GM23338 (cell line): ENCODE results near the gene SLC6A7. TPM values are rescaled to one million over a fixed set of nuclear protein-coding genes. Genes with fewer than 3 reads are reported as not detected.

Source experiments
- ATAC-seq: fragments of 200-7000 bp; cut with Tn5 transposase; 3 replicates; pipeline ENCODE4 v1.9.1; 2020
- DNase-seq: peaks from one replicate; pipeline ENCODE4 v3.0.0-alpha.2; 2015; ENCODE audit warnings: low spot score
- H2AFZ ChIP-seq: fragments of 200-600 bp; sonication (generic); 2 replicates; pipeline ENCODE4 v1.8.0; 2016; ENCODE audit warnings: antibody characterized with exemption, mild to moderate bottlenecking, moderate library complexity
- H3F3A ChIP-seq: fragments of 200-600 bp; sonication (generic); replicated peaks from 2 replicates; pipeline ENCODE4 v1.8.0; 2017; ENCODE audit warnings: antibody characterized with exemption, mixed run types, low read depth
- H3K27ac ChIP-seq: fragments of 200-600 bp; sonication (generic); 2 replicates; pipeline ENCODE4 v1.6.1; 2016; ENCODE audit warnings: low read depth
- H3K27me3 ChIP-seq: fragments of 200-600 bp; sonication (generic); 2 replicates; pipeline ENCODE4 v1.8.0; 2016; ENCODE audit warnings: mild to moderate bottlenecking, mixed run types, moderate library complexity; ENCODE audit not compliant: insufficient read depth
- H3K36me3 ChIP-seq: fragments of 200-600 bp; sonication (generic); 2 replicates; pipeline ENCODE4 v1.8.0; 2016; ENCODE audit warnings: mild to moderate bottlenecking; ENCODE audit not compliant: insufficient read depth
- H3K4me1 ChIP-seq: fragments of 200-600 bp; sonication (generic); 2 replicates; pipeline ENCODE4 v1.8.0; 2016; ENCODE audit warnings: mild to moderate bottlenecking, moderate library complexity; ENCODE audit not compliant: insufficient read depth
- H3K4me2 ChIP-seq: fragments of 200-600 bp; sonication (generic); 2 replicates; pipeline ENCODE4 v1.7.1; 2017; ENCODE audit warnings: mixed run types
- H3K4me3 ChIP-seq: fragments of 200-600 bp; sonication (generic); 2 replicates; pipeline ENCODE4 v1.6.1; 2016; ENCODE audit warnings: mixed run types
- H3K79me2 ChIP-seq: fragments of 200-600 bp; sonication (generic); replicated peaks from 2 replicates; pipeline ENCODE4 v1.8.0; 2017; ENCODE audit warnings: mild to moderate bottlenecking; ENCODE audit not compliant: insufficient read depth
- H3K9me2 ChIP-seq: fragments of 200-600 bp; sonication (generic); 2 replicates; pipeline ENCODE4 v1.8.0; 2017; ENCODE audit not compliant: insufficient read depth
- H4K20me1 ChIP-seq: fragments of 200-600 bp; sonication (generic); replicated peaks from 2 replicates; pipeline ENCODE4 v1.8.0; 2017; ENCODE audit warnings: mild to moderate bottlenecking; ENCODE audit not compliant: insufficient read depth
- H3K27ac Mint-ChIP-seq: 2 replicates; pipeline ENCODE4 v1.8.0; 2020; ENCODE audit warnings: inconsistent platforms, mild to moderate bottlenecking, moderate library complexity, mixed read lengths
- H3K27me3 Mint-ChIP-seq: 3 replicates; pipeline ENCODE4 v1.8.0; 2022; ENCODE audit warnings: low read depth, mild to moderate bottlenecking, moderate library complexity, mixed read lengths, inconsistent platforms; ENCODE audit not compliant: insufficient read depth, poor library complexity
- H3K36me3 Mint-ChIP-seq: 3 replicates; pipeline ENCODE4 v1.8.0; 2021; ENCODE audit warnings: low read depth, mild to moderate bottlenecking, inconsistent platforms, moderate library complexity, mixed read lengths
- H3K4me1 Mint-ChIP-seq: 3 replicates; pipeline ENCODE4 v1.8.0; 2020; ENCODE audit warnings: mild to moderate bottlenecking, inconsistent platforms, mixed read lengths
- H3K4me3 Mint-ChIP-seq: 3 replicates; pipeline ENCODE4 v1.8.0; 2021; ENCODE audit warnings: moderate library complexity, mild to moderate bottlenecking, inconsistent platforms, mixed read lengths
- H3K9me3 Mint-ChIP-seq: 3 replicates; pipeline ENCODE4 v1.8.0; 2020; ENCODE audit warnings: moderate library complexity, mild to moderate bottlenecking, inconsistent platforms, mixed read lengths
- CREB1 ChIP-seq: fragments of 250-450 bp; sonication (Bioruptor Pico); IDR thresholded peaks from 2 replicates; pipeline ENCODE4 v1.5.0; 2020; ENCODE audit warnings: low read depth, mild to moderate bottlenecking, moderate library complexity
- EZH2 ChIP-seq: fragments of 200-600 bp; sonication (generic); IDR thresholded peaks from one replicate; pipeline ENCODE4 v1.8.0; 2017; ENCODE audit warnings: antibody characterized with exemption, mild to moderate bottlenecking, low read depth; ENCODE audit not compliant: unreplicated experiment
- EZH2phosphoT487 ChIP-seq: fragments of 200-600 bp; sonication (generic); IDR thresholded peaks from one replicate; pipeline ENCODE4 v1.8.1; 2018; ENCODE audit warnings: antibody characterized with exemption; ENCODE audit not compliant: unreplicated experiment
- JUNB ChIP-seq: IDR thresholded peaks from one replicate; pipeline ENCODE4 v1.6.1; 2016; ENCODE audit warnings: antibody characterized with exemption; ENCODE audit not compliant: unreplicated experiment
- NANOG ChIP-seq: IDR thresholded peaks from 2 replicates; pipeline ENCODE4 v1.6.1; 2016; ENCODE audit warnings: antibody characterized with exemption, borderline replicate concordance
- POLR2AphosphoS5 ChIP-seq: IDR thresholded peaks from 2 replicates; pipeline ENCODE4 v1.6.1; 2016; ENCODE audit warnings: antibody characterized with exemption, low read depth
- STAT1 ChIP-seq: IDR thresholded peaks from one replicate; pipeline ENCODE4 v1.6.1; 2016; ENCODE audit warnings: antibody characterized with exemption; ENCODE audit not compliant: unreplicated experiment
- ZNF114 ChIP-seq: fragments of 250-450 bp; sonication (Bioruptor Pico); IDR thresholded peaks from 2 replicates; pipeline ENCODE4 v1.5.0; 2020; ENCODE audit warnings: mild to moderate bottlenecking, moderate library complexity
- ZNF331 ChIP-seq: fragments of 250-450 bp; sonication (Bioruptor Pico); IDR thresholded peaks from 2 replicates; pipeline ENCODE4 v1.5.0; 2020; ENCODE audit warnings: low read depth, mild to moderate bottlenecking, moderate library complexity
- polyA plus RNA-seq: library from polyadenylated mRNA; unstranded; fragments of >200 nt; fragmentation: Nextera tagmentation; extraction: Ambion mirVana; gene quantifications from 2 replicates; pipeline ENCODE4 v1.2.1, GENCODE V29; 2016
- total RNA-seq: library from RNA; depleted of rRNA; stranded (reverse); fragments of >200 nt; shearing (Covaris generic); gene quantifications from 2 replicates; pipeline ENCODE4 v1.2.3, GENCODE V29; 2014
- TF ChIP-seq, protein P1 (sequence below): fragments of 250-450 bp; sonication (Bioruptor Pico); IDR thresholded peaks from 2 replicates; pipeline ENCODE4 v1.5.0; 2020; ENCODE audit warnings: mild to moderate bottlenecking, moderate library complexity
- TF ChIP-seq, protein P2 (sequence below): IDR thresholded peaks from 2 replicates; pipeline ENCODE4 v1.6.1; 2016; ENCODE audit warnings: antibody characterized with exemption
- TF ChIP-seq, protein P3 (sequence below): IDR thresholded peaks from one replicate; pipeline ENCODE4 v1.6.1; 2018; ENCODE audit warnings: antibody characterized with exemption; ENCODE audit not compliant: unreplicated experiment
- TF ChIP-seq, protein P4 (sequence below), 2 experiments: fragments of 200-600 bp in 1 of 2; sonication (generic) in 1 of 2; conservative IDR thresholded peaks; 2 replicates each; pipeline versions ENCODE4 v1.5.1 to v1.6.1; 2016 to 2017; ENCODE audit warnings: antibody characterized with exemption in 2 of 2, low read depth in 2 of 2, mild to moderate bottlenecking in 2 of 2, moderate library complexity in 1 of 2

The SLC6A7 gene
- total and polyA plus RNA-seq, 2 experiments from 2014 or later = not detected

DNA sequence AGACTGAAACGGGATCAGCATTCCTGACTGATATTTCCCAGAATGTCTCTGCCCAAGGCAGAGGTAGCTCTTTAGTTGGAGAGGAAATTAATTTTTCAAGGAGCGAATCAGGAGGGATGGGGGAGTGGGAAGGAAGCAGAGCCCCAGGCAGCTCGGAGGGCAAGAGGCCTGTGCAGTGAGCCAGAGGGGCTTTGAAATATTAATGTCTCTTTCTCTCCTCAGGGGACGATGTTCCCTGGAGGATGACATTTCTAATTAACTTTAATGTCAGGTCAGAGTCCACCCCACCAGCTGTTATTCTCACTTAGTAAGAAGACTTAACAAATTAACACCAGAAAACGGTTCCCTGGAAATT is 45.6 kb downstream of the SLC6A7 start:
- no peak overlapping the region for H3K27ac ChIP-seq
- ATAC-seq (no peak), DNase-seq (no peak)
- Mint-ChIP-seq H3K4me1 (no peaks in the 10 kb centered on the region), H3K27ac (no peak overlapping the region), H3K27me3 (peaks cover 1% of the 10 kb centered on the region), H3K36me3 (no peaks in the 10 kb centered on the region), H3K4me3 (no peak overlapping the region), H3K9me3 (no peaks in the 10 kb centered on the region)
- no peaks in the 10 kb centered on the region for H3K9me2 ChIP-seq
- no peaks in the 10 kb centered on the region for H3K79me2 ChIP-seq
- no peaks in the 10 kb centered on the region for H3K36me3 ChIP-seq
- TF ChIP-seq, protein P1, sequence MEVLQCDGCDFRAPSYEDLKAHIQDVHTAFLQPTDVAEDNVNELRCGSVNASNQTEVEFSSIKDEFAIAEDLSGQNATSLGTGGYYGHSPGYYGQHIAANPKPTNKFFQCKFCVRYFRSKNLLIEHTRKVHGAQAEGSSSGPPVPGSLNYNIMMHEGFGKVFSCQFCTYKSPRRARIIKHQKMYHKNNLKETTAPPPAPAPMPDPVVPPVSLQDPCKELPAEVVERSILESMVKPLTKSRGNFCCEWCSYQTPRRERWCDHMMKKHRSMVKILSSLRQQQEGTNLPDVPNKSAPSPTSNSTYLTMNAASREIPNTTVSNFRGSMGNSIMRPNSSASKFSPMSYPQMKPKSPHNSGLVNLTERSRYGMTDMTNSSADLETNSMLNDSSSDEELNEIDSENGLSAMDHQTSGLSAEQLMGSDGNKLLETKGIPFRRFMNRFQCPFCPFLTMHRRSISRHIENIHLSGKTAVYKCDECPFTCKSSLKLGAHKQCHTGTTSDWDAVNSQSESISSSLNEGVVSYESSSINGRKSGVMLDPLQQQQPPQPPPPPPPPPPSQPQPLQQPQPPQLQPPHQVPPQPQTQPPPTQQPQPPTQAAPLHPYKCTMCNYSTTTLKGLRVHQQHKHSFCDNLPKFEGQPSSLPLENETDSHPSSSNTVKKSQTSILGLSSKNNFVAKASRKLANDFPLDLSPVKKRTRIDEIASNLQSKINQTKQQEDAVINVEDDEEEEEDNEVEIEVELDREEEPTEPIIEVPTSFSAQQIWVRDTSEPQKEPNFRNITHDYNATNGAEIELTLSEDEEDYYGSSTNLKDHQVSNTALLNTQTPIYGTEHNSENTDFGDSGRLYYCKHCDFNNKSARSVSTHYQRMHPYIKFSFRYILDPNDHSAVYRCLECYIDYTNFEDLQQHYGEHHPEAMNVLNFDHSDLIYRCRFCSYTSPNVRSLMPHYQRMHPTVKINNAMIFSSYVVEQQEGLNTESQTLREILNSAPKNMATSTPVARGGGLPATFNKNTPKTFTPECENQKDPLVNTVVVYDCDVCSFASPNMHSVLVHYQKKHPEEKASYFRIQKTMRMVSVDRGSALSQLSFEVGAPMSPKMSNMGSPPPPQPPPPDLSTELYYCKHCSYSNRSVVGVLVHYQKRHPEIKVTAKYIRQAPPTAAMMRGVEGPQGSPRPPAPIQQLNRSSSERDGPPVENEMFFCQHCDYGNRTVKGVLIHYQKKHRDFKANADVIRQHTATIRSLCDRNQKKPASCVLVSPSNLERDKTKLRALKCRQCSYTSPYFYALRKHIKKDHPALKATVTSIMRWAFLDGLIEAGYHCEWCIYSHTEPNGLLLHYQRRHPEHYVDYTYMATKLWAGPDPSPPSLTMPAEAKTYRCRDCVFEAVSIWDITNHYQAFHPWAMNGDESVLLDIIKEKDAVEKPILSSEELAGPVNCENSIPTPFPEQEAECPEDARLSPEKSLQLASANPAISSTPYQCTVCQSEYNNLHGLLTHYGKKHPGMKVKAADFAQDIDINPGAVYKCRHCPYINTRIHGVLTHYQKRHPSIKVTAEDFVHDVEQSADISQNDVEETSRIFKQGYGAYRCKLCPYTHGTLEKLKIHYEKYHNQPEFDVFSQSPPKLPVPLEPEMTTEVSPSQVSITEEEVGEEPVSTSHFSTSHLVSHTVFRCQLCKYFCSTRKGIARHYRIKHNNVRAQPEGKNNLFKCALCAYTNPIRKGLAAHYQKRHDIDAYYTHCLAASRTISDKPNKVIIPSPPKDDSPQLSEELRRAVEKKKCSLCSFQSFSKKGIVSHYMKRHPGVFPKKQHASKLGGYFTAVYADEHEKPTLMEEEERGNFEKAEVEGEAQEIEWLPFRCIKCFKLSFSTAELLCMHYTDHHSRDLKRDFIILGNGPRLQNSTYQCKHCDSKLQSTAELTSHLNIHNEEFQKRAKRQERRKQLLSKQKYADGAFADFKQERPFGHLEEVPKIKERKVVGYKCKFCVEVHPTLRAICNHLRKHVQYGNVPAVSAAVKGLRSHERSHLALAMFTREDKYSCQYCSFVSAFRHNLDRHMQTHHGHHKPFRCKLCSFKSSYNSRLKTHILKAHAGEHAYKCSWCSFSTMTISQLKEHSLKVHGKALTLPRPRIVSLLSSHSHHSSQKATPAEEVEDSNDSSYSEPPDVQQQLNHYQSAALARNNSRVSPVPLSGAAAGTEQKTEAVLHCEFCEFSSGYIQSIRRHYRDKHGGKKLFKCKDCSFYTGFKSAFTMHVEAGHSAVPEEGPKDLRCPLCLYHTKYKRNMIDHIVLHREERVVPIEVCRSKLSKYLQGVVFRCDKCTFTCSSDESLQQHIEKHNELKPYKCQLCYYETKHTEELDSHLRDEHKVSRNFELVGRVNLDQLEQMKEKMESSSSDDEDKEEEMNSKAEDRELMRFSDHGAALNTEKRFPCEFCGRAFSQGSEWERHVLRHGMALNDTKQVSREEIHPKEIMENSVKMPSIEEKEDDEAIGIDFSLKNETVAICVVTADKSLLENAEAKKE (CRISPR knock-in tag) = no peak
- TF ChIP-seq NANOG (no peak), CREB1 (no peak), EZH2phosphoT487 (no peak), STAT1 (no peak), ZNF331 (no peak), JUNB (no peak), ZNF114 (CRISPR knock-in tag) (no peak), EZH2 (no peak), POLR2AphosphoS5 (no peak)
- TF ChIP-seq, protein P2, sequence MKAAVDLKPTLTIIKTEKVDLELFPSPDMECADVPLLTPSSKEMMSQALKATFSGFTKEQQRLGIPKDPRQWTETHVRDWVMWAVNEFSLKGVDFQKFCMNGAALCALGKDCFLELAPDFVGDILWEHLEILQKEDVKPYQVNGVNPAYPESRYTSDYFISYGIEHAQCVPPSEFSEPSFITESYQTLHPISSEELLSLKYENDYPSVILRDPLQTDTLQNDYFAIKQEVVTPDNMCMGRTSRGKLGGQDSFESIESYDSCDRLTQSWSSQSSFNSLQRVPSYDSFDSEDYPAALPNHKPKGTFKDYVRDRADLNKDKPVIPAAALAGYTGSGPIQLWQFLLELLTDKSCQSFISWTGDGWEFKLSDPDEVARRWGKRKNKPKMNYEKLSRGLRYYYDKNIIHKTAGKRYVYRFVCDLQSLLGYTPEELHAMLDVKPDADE = no peak
- TF ChIP-seq, protein P3, sequence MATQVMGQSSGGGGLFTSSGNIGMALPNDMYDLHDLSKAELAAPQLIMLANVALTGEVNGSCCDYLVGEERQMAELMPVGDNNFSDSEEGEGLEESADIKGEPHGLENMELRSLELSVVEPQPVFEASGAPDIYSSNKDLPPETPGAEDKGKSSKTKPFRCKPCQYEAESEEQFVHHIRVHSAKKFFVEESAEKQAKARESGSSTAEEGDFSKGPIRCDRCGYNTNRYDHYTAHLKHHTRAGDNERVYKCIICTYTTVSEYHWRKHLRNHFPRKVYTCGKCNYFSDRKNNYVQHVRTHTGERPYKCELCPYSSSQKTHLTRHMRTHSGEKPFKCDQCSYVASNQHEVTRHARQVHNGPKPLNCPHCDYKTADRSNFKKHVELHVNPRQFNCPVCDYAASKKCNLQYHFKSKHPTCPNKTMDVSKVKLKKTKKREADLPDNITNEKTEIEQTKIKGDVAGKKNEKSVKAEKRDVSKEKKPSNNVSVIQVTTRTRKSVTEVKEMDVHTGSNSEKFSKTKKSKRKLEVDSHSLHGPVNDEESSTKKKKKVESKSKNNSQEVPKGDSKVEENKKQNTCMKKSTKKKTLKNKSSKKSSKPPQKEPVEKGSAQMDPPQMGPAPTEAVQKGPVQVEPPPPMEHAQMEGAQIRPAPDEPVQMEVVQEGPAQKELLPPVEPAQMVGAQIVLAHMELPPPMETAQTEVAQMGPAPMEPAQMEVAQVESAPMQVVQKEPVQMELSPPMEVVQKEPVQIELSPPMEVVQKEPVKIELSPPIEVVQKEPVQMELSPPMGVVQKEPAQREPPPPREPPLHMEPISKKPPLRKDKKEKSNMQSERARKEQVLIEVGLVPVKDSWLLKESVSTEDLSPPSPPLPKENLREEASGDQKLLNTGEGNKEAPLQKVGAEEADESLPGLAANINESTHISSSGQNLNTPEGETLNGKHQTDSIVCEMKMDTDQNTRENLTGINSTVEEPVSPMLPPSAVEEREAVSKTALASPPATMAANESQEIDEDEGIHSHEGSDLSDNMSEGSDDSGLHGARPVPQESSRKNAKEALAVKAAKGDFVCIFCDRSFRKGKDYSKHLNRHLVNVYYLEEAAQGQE = no peak
- TF ChIP-seq, protein P4, sequence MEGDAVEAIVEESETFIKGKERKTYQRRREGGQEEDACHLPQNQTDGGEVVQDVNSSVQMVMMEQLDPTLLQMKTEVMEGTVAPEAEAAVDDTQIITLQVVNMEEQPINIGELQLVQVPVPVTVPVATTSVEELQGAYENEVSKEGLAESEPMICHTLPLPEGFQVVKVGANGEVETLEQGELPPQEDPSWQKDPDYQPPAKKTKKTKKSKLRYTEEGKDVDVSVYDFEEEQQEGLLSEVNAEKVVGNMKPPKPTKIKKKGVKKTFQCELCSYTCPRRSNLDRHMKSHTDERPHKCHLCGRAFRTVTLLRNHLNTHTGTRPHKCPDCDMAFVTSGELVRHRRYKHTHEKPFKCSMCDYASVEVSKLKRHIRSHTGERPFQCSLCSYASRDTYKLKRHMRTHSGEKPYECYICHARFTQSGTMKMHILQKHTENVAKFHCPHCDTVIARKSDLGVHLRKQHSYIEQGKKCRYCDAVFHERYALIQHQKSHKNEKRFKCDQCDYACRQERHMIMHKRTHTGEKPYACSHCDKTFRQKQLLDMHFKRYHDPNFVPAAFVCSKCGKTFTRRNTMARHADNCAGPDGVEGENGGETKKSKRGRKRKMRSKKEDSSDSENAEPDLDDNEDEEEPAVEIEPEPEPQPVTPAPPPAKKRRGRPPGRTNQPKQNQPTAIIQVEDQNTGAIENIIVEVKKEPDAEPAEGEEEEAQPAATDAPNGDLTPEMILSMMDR (conservative IDR thresholded peaks at IDR 0.05; ENCODE audit: low read depth in 2 of 2) = no peak
- H3K27me3 ChIP-seq = no peaks in the 10 kb centered on the region
- no peak overlapping the region for H3K4me2 ChIP-seq
- no peaks in the 10 kb centered on the region for H3K4me1 ChIP-seq
- no peak overlapping the region for H2AFZ ChIP-seq
- H3F3A ChIP-seq = no peaks in the 10 kb centered on the region
- H4K20me1 ChIP-seq = no peaks in the 10 kb centered on the region
- no peak overlapping the region for H3K4me3 ChIP-seq
